CD4-positive, alpha-beta T cell treated with Interleukin-15 for 4 hours (primary cell): Measurements from ENCODE around the gene FNIP2.
"Not testable (repeated sequence)": the region's sequence is repeated elsewhere in the genome, so short reads cannot be mapped to it uniquely, and the experiment has no call there.

Experiments
- DNase-seq: peaks from one replicate; pipeline ENCODE4 v3.0.0-alpha.2; 2020; ENCODE audit warnings: low spot score

FNIP2 gene

GRCh38 chr4:158870626-158871334 lies 102.0 kb downstream of the FNIP2 start:
- no peak for DNase-seq

GRCh38 chr4:158871335-158871724 lies 102.5 kb downstream of the FNIP2 start:
- DNase-seq, result no peak

GRCh38 chr4:158873795-158874401 lies 105.1 kb downstream of the FNIP2 start:
- DNase-seq, result peak; percentile 10

- DNase-seq, result no peak
Measured at GRCh38 chr4:158875026-158875425, 106.2 kb downstream of the FNIP2 start.

GRCh38 chr4:158875455-158875854 lies 106.6 kb downstream of the FNIP2 start:
- DNase-seq, result no peak

GRCh38 chr4:158877069-158877468 lies 108.2 kb downstream of the FNIP2 start:
- no peak for DNase-seq

GRCh38 chr4:158882142-158882541 lies 113.3 kb downstream of the FNIP2 start:
- DNase-seq, result not testable (repeated sequence)

- no peak for DNase-seq
Measured at GRCh38 chr4:158884280-158884679, 115.5 kb downstream of the FNIP2 start.

- no peak for DNase-seq
Measured at GRCh38 chr4:158885564-158885963, 116.7 kb downstream of the FNIP2 start.

GRCh38 chr4:158890294-158890693 lies 121.5 kb downstream of the FNIP2 start:
- no peak for DNase-seq

GRCh38 chr4:158891256-158891655 lies 122.4 kb downstream of the FNIP2 start:
- no peak for DNase-seq

- no peak for DNase-seq
Measured at GRCh38 chr4:158894826-158895225, 126.0 kb downstream of the FNIP2 start.

- DNase-seq, result no peak
Measured at GRCh38 chr4:158895797-158896576, 127.2 kb downstream of the FNIP2 start.

GRCh38 chr4:158896577-158897238 lies 127.9 kb downstream of the FNIP2 start:
- not testable (repeated sequence) for DNase-seq

GRCh38 chr4:158900408-158900807 lies 131.6 kb downstream of the FNIP2 start:
- DNase-seq, result not testable (repeated sequence)

GRCh38 chr4:158902280-158903078 lies 133.7 kb downstream of the FNIP2 start:
- peak; percentile 11 for DNase-seq

GRCh38 chr4:158903079-158903456 lies 134.2 kb downstream of the FNIP2 start:
- DNase-seq, result no peak

- DNase-seq, result no peak
Measured at GRCh38 chr4:158903472-158904043, 134.7 kb downstream of the FNIP2 start.

- DNase-seq, result no peak
Measured at GRCh38 chr4:158904815-158905214, 136.0 kb downstream of the FNIP2 start.

GRCh38 chr4:158906073-158906472 lies 137.2 kb downstream of the FNIP2 start:
- no peak for DNase-seq

- no peak for DNase-seq
Measured at GRCh38 chr4:158912390-158912789, 143.6 kb downstream of the FNIP2 start.
